HUES48 (cell line): ENCODE results near the gene HBA2.
"Not testable (repeated sequence)": the region's sequence is repeated elsewhere in the genome, so short reads cannot be mapped to it uniquely, and the experiment has no call there.

Experiments
- H3K27ac ChIP-seq: one replicate; pipeline ENCODE4 v1.7.0; 2013; ENCODE audit warnings: low read depth, low read length, inconsistent platforms
- H3K27me3 ChIP-seq: 2 replicates; pipeline ENCODE4 v1.6.1; 2013; ENCODE audit warnings: mild to moderate bottlenecking, low read length; ENCODE audit not compliant: control insufficient read depth, insufficient read depth
- H3K36me3 ChIP-seq: 2 replicates; pipeline ENCODE4 v1.6.1; 2013; ENCODE audit warnings: low read length; ENCODE audit not compliant: control insufficient read depth, insufficient read depth
- H3K4me1 ChIP-seq: 2 replicates; pipeline ENCODE4 v1.6.1; 2013; ENCODE audit warnings: mild to moderate bottlenecking, low read length; ENCODE audit not compliant: control insufficient read depth, insufficient read depth
- H3K4me3 ChIP-seq: 2 replicates; pipeline ENCODE4 v1.5.1; 2013; ENCODE audit warnings: mild to moderate bottlenecking, low read depth, low read length
- H3K9ac ChIP-seq: 2 replicates; pipeline ENCODE4 v1.6.1; 2013; ENCODE audit warnings: mild to moderate bottlenecking, low read depth, low read length, moderate library complexity
- H3K9me3 ChIP-seq: 2 replicates; pipeline ENCODE4 v1.6.1; 2013; ENCODE audit warnings: low read length; ENCODE audit not compliant: control insufficient read depth, insufficient read depth

Gene HBA2

GRCh38 chr16:172374-172941 is at the start of gene HBA2:
TSS of gene HBA2 (plus strand) at chr16:172876. CDS start at chr16:172913, 37 bp downstream.
- H3K9me3 ChIP-seq, H3K27ac ChIP-seq, H3K36me3 ChIP-seq, H3K9ac ChIP-seq, H3K4me3 ChIP-seq, H3K4me1 ChIP-seq: not testable (repeated sequence)
- peaks cover 83% of the 10 kb centered on the region for H3K27me3 ChIP-seq

GRCh38 chr16:123558-124350 is 48.9 kb upstream of the HBA2 start:
- not testable (repeated sequence) for H3K9ac ChIP-seq, H3K4me1 ChIP-seq, H3K4me3 ChIP-seq, H3K27me3 ChIP-seq, H3K36me3 ChIP-seq, H3K9me3 ChIP-seq, H3K27ac ChIP-seq

GRCh38 chr16:125011-125410 is 47.7 kb upstream of the HBA2 start:
- no peaks in the 10 kb centered on the region for H3K27me3 ChIP-seq
- no peaks in the 10 kb centered on the region for H3K4me1 ChIP-seq
- H3K27ac ChIP-seq, result no peak overlapping the region
- no peak overlapping the region for H3K9ac ChIP-seq
- H3K9me3 ChIP-seq, result no peaks in the 10 kb centered on the region
- H3K36me3 ChIP-seq, result peaks cover 3% of the 10 kb centered on the region; the same call in 1 of the 2 replicates
- H3K4me3 ChIP-seq, result no peak overlapping the region

- no peaks in the 10 kb centered on the region for H3K9me3 ChIP-seq
Observed at GRCh38 chr16:129075-129474, 43.6 kb upstream of the HBA2 start.

GRCh38 chr16:130533-131173 is 42.0 kb upstream of the HBA2 start:
- no peak overlapping the region for H3K4me3 ChIP-seq
- H3K9ac ChIP-seq, result no peak overlapping the region
- H3K27me3 ChIP-seq, result no peaks in the 10 kb centered on the region
- no peak overlapping the region for H3K27ac ChIP-seq
- H3K4me1 ChIP-seq, result no peaks in the 10 kb centered on the region
- H3K36me3 ChIP-seq, result no peaks in the 10 kb centered on the region
- no peaks in the 10 kb centered on the region for H3K9me3 ChIP-seq

More at GRCh38 chr16:129075-129474, 43.6 kb upstream of the HBA2 start:
- H3K4me1 ChIP-seq, result no peaks in the 10 kb centered on the region
- H3K36me3 ChIP-seq, result no peaks in the 10 kb centered on the region
- no peak overlapping the region for H3K27ac ChIP-seq
- H3K9ac ChIP-seq, result no peak overlapping the region
- no peaks in the 10 kb centered on the region for H3K27me3 ChIP-seq
- no peak overlapping the region for H3K4me3 ChIP-seq

DNA sequence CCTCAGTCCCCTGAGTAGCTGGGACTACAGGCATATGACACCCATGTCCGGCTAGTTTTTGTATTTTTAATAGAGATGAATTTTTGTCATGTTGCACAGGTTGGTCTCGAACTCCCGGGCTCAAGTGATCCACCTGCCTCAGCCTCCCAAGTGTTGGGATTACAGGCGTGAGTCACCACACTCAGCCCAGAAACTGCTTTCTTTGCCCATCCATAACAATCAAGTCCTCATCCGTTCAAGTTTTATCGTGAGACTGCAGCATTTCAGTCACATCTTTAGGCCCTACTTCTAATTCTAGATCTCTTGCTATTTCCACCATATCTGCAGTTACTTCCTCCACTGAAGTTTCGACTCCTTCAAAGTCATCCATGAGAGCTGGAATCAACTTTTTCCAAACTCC is 40.6 kb upstream of the HBA2 start:
- Histone ChIP-seq H3K9me3 (no peaks in the 10 kb centered on the region), H3K27ac (no peak overlapping the region), H3K4me3 (no peak overlapping the region), H3K9ac (no peak overlapping the region), H3K27me3 (no peaks in the 10 kb centered on the region), H3K4me1 (no peaks in the 10 kb centered on the region), H3K36me3 (no peaks in the 10 kb centered on the region)

- no peaks in the 10 kb centered on the region for H3K36me3 ChIP-seq
- no peak overlapping the region for H3K9ac ChIP-seq
- H3K9me3 ChIP-seq, result no peaks in the 10 kb centered on the region
- no peak overlapping the region for H3K4me3 ChIP-seq
- H3K4me1 ChIP-seq, result no peaks in the 10 kb centered on the region
- no peak overlapping the region for H3K27ac ChIP-seq
- no peaks in the 10 kb centered on the region for H3K27me3 ChIP-seq
Observed at GRCh38 chr16:133716-134115, 39.0 kb upstream of the HBA2 start.

- Histone ChIP-seq H3K4me3 (peak overlapping the region; percentile 83), H3K9ac (peak overlapping the region; percentile 74), H3K27ac (peak overlapping the region; percentile 82), H3K27me3 (no peaks in the 10 kb centered on the region), H3K36me3 (no peaks in the 10 kb centered on the region), H3K4me1 (no peaks in the 10 kb centered on the region), H3K9me3 (no peaks in the 10 kb centered on the region)
Observed at GRCh38 chr16:138049-138417, 34.6 kb upstream of the HBA2 start.

DNA sequence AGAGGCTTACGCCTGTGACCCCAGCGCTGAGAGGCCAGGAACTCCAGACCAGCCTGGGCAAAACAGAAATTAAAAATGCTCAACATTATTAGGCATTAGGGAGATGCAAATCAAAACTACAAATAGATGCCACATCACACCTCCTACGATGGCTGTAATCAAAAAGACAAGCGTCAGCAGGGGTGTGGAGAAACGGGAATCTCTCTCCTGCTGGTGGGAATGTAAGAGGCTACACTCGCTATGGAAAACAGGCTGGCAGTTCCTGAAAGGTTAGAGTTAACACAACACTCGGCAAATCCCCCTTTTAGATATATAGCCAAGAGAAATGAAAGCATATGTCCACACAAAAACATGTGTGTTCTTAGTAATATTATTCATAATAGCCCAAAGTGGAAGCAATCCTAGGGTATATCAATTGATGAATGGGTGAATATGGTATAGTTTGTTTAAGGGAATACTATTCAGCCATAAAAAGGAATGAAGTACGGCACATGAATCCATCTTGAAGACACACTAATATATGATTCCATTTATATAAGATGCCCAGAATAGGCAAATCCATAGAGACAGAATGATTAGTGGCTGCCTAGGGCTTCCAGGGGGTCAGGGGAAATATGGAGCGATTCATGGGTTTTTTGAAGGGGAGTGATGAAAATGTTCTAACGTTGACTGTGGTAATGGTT is 32.4 kb upstream of the HBA2 start:
- Histone ChIP-seq H3K4me3 (no peak overlapping the region), H3K27me3 (no peaks in the 10 kb centered on the region), H3K9ac (no peak overlapping the region), H3K27ac (no peak overlapping the region), H3K9me3 (no peaks in the 10 kb centered on the region), H3K4me1 (no peaks in the 10 kb centered on the region), H3K36me3 (no peaks in the 10 kb centered on the region)

GRCh38 chr16:142405-142967 is 30.2 kb upstream of the HBA2 start:
- no peak overlapping the region for H3K27ac ChIP-seq
- H3K4me1 ChIP-seq, result no peaks in the 10 kb centered on the region
- H3K27me3 ChIP-seq, result no peaks in the 10 kb centered on the region
- no peak overlapping the region for H3K4me3 ChIP-seq
- H3K9ac ChIP-seq, result no peak overlapping the region
- no peaks in the 10 kb centered on the region for H3K36me3 ChIP-seq
- H3K9me3 ChIP-seq, result no peaks in the 10 kb centered on the region
